Omental fat pad (tissue), 4 donors: Measurements from ENCODE around the gene CRYBA1. TPM values are rescaled to one million over a fixed set of nuclear protein-coding genes. Genes with fewer than 3 reads are reported as not detected.
"Not testable (repeated sequence)": the region's sequence is repeated elsewhere in the genome, so short reads cannot be mapped to it uniquely, and the experiment has no call there.

ENCODE experiments used
- ATAC-seq: fragments of 150-250 bp; one replicate; pipeline ENCODE4 v1.9.1; 2016; ENCODE audit warnings: mild to moderate bottlenecking, moderate library complexity; ENCODE audit not compliant: low FRiP score
- DNase-seq: peaks from one replicate; pipeline ENCODE4 v3.0.0-alpha.2; 2019; ENCODE audit warnings: low spot score
- CTCF ChIP-seq, 3 donors: fragments of 450-650 bp; IDR thresholded peaks; one replicate each; pipeline ENCODE4 v1.5.1; 2016 to 2017; ENCODE audit warnings: antibody characterized with exemption in 3 of 3, mild to moderate bottlenecking in 3 of 3, moderate library complexity in 2 of 3
- total RNA-seq, 4 donors: library from RNA; depleted of rRNA; stranded (reverse); fragments of >200 nt; gene quantifications; one replicate each; pipeline ENCODE4 v1.1.0, GENCODE V29; 2016

CRYBA1 gene
- total RNA-seq, 4 donors from 2014 or later, result not detected

- no peak for TF ChIP-seq CTCF (IDR thresholded peaks at IDR 0.05)
- DNase-seq (no peak), ATAC-seq (no peak)
These were observed 9.4 kb downstream of the CRYBA1 start for GRCh38 chr17:29255926-29256522.

GRCh38 chr17:29256735-29257466 is 10.2 kb downstream of the CRYBA1 start:
- TF ChIP-seq CTCF (IDR thresholded peaks at IDR 0.05), result no peak
- ATAC-seq (peak; percentile 48), DNase-seq (no peak)

- no peak for ATAC-seq
These were observed 11.1 kb downstream of the CRYBA1 start for GRCh38 chr17:29257756-29258155.

GRCh38 chr17:29263916-29264315 is 17.3 kb downstream of the CRYBA1 start:
- no peak for DNase-seq
- TF ChIP-seq CTCF (IDR thresholded peaks at IDR 0.05), result no peak
- ATAC-seq, result no peak

More at GRCh38 chr17:29257756-29258155, 11.1 kb downstream of the CRYBA1 start:
- no peak for TF ChIP-seq CTCF (IDR thresholded peaks at IDR 0.05)
- DNase-seq, result no peak

- ATAC-seq, result not testable (repeated sequence)
These were observed 25.3 kb downstream of the CRYBA1 start for GRCh38 chr17:29271980-29272379.

GRCh38 chr17:29273924-29274323 is 27.3 kb downstream of the CRYBA1 start:
- ATAC-seq (no peak), DNase-seq (no peak)
- no peak for TF ChIP-seq CTCF (IDR thresholded peaks at IDR 0.05)

More at GRCh38 chr17:29271980-29272379, 25.3 kb downstream of the CRYBA1 start:
- DNase-seq, result not testable (repeated sequence)

GRCh38 chr17:29278692-29279091 is 32.0 kb downstream of the CRYBA1 start:
- no peak for ATAC-seq
- no peak for DNase-seq
- no peak for TF ChIP-seq CTCF (IDR thresholded peaks at IDR 0.05)
